GDM1 (cell line): Measurements from ENCODE around the gene MYO9B.

Experiments
- DNase-seq: peaks from one replicate; lab custom pipeline; 2025; lab: John Stamatoyannopoulos, UW

The MYO9B gene

DNA sequence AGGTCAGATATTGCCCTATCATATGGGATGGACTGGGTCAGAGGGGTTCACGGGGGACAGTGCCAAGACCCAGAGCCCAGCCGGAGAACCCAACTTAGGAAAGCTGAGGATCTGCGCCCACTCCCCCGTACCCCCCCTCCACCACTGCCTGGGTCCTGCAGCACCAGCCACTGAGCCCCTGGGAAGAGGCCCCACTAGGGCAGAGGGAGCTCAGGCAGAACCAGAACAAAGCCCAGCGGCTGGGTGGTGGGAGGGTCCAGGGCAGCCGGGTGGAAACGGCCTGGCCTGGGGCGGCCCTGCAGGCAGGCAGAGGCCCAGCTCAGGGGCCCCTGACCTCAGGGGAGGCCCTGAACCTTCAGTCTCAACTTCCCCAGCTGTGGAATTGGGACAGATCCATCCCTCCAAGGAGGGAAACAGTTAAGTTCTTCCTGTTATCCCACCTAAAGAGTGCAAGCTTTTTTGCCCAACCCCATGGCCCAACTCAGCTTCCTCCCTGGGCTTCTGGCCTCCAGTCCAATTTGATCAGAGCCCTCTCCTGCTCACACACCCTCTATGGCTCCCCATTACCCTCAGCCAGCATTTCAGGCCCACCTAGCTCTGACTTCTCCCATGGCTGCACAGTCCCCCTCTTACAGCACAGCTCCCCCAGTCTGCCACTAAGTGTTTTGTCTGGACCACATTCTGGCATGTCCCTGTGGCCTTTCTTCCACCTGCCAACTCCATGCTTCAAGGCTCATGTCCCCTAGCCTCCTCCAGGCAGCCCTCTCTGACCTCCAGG lies 167.0 kb downstream of the MYO9B start:
- DNase-seq = no peak

DNA sequence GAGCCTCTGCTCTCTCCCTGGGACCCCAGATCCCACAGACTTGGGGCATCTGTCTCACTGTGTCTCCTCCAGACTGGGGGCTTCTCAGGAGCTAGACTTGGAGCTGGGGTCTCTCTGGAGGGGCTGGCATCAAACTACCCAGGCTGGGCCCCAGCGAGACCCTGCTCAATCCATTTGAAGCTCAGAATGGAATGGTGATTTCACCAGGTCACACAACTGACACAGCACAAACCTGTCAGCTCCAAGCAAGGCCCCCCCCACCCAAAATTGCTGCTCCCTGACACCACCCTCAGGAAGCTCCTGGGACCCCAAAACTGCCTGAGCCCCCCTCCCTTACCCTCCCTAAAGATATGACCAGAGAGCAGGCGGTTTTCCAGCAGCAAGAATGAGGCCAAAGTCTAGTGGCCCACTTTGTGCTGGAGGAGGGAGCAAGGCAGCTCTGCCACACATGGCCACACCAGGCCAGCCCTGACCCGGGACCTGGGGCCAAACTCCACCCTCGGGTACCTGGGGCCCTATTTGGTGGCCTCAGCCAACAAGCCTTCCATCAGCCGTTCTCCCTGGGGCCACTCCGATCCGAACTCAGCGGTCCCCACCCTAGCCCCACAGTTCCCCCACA lies 167.7 kb downstream of the MYO9B start:
- DNase-seq = no peak

DNA sequence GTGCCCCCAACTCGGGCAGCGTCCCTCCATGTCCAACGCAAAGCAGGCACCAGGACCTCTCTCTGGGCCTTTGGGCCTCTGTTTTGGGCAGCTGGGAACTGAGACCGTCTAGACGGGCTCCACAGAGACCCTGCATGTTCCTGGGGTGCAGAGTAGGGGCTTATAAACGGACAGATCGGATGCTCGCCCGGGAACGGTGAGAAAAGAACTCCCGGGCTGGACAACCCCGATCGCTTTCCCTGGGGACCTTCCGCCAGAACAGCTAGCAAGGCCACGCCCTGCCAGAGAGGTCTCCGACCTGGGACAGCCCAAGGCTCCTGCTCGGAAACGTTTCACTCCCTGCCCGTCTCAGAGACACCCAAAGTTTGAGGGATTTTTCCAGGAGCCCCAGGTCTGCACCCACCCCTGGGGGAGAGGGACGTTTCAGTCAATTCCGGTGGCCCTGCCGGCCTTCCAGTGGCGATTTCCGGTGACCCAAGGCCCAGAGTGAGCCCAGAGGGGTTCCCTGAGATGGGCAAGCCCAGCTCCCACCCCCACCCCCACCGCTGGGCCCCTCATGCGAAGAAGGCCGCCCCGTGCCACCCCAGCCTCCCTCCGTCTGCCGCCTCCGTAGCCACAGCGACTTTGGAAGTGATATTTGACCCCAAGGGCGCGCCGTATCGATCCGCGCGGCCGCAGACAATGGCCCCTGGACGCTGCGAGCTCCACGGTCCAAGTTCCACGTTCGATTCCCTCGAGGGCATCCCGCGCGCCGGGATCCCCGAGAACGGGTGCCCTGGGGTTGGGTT lies 168.4 kb downstream of the MYO9B start:
- no peak for DNase-seq

DNA sequence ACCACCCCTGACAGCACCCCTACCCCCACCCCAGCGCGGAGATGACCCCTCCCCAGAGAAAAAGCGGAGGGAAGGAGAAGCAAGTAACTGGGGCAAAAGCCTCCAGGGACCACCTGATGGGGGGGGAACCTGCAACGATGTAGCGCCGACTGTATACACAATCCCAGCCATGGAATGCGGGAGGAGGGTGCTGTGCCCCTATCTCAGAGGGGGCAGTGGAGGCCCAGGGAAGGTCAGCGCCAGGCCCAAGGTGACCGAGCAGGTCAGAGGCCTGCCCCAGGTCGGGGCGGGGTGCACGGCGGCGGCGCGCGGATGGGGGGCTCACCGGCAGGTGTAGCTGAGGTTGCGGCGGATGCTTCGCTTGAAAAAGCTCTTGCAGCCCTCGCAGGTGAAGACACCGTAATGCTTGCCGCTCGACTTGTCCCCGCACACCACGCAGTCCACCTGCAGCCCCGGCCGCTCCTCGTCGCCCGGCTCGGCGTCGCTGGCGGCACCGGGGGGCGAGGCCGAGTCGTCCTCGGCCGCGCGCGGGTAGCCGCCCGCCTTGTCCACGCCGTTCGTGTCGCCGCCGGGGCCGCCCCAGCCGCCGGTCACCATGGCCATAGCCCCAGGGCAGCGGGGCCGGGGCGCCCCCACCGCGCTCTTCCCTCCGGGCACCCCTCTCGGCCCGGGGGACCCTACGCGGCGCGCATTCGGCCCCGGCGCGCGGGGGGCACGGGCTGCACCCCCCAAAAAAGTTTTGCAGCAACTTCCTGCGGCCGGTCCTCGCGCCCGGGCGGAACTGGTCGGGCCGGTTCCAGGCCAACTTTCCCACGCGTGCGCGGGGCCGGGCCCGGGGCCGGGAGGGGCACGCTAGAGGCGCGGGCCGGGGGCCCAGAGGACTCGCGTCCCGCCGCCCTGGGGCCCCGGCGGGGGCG lies 169.3 kb downstream of the MYO9B start:
- DNase-seq = no peak

DNA sequence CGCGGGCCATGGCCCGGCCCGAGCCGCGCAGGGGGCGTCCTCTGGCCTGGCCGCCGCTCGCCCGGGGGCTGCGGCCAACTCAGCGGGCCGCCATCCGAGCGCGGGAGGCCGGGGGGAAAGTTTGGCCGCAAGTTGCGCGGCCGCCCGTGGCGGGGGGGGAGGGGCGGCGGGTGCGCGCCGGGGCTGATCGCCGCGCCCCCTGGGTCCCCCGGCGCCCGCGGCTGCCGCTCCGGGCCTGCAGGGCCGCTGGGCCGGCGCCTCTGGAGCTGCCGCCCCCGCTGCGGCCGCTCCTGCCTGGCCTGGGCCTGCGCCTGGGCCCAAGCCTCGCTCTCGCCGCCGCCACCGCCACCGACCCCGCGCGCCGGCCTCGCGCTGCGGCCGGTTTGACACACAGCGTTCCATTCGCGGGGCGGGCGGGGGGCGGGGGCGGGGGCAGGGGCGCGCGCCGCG lies 170.0 kb downstream of the MYO9B start, which contains the start of gene NR2F6:
NR2F6 (minus strand) TSS at position 385 of the 450 bp plus-strand sequence. CDS start 699 bp downstream, outside the sequence.
- no peak for DNase-seq

DNA sequence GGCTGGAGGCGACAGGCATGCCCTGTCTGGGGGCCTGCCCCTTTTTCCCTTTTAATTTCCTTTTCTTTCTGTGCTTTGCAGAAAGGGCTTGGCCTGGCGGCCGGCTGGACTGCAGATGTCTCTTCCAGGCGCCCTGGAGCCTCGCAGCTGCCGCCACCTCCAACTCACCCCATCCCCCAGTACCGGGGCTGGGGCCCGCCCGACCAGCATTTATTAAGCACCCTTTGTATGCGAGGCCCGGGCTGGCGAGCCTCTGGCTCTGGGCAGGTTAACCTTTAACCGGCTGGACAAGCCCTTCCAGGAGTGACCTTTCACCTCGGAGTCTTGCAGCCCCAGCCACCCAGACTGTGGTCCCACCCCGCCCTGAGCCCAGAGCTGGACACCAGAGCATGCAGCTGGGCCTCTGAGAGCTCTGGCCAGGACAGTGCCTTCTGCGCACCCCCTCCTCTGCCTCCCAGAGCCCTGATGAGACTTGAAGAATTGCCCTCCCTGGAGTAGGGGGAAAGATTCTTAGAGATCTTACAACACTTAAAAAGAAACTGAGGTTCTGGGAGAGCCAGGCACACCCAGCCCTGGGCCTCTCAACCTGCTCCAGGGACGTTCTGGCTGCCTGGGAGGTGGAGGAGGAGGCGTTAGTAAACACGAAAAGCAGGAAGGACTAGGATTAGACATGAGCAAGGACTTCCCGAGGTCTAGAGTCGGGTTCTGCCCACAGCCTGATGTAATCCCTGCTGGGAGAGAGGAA lies 171.3 kb downstream of the MYO9B start:
- no peak for DNase-seq

DNA sequence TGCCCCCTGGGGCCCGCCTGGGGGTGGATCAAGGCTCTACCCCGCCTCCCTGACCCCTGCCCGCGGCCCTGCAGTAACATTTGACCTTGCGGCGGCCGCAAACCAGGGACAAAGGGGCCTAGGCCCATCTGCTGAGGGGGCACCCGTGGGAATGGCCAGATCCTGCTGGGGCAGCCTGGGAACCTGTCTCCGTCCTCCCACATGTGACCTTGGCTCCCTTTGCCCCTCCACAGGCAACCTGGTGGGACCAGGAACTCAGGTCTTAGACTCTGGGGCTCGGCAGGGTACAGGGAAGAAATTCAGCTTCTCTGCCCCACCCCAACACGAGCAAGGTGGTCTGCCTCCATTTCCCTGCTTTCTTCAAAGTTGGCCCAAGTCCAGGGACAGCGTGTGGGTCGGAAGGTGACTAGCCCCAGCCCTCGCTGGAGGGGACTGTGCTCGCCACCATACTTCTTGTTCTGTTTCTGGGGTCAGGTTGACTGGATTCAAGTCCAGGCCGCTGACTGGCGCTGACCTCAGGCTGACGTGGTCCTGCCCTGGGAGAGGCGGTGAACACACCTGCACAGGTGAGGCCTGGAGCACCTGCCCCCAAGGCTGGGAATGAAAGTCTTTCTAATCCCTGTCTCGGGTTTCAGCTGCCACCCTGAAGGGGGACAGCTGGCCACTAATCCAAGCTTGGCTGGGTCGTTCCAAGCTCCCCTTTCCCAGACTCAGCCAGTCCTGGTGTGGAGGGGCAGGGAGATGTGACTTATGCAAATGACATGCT lies 172.6 kb downstream of the MYO9B start:
- DNase-seq = no peak

DNA sequence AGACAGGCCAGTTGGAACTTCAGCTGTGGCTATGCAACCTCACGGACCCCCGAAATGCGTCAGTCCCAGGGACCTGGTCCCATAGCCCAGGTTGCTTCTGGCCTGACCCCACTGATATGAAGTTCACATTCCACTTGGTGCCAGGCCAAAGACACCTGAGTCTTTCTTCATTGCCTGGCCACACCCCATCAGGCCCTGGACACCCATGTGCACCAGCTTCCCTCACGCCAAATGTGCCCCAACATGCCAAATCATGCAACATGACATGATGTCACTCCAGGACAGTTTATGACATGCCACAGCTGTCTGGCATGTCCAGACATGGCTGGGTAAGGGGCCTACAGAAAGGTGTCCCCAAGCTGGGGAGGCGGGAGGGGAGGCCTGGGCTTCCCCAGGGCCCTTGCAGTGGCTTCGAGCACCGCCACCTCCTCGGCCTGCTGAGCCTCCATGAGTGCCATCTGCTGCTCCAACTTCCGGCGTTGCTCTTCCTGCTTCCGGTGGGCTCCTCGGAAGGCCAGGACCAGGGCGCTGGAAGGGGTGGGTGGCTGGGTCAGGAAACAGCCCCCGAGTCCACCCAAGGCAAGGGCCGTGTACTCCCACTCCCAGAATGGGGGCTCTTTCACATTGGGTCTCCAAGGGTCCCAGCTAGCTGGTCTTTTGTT lies 174.4 kb downstream of the MYO9B start:
- no peak for DNase-seq

DNA sequence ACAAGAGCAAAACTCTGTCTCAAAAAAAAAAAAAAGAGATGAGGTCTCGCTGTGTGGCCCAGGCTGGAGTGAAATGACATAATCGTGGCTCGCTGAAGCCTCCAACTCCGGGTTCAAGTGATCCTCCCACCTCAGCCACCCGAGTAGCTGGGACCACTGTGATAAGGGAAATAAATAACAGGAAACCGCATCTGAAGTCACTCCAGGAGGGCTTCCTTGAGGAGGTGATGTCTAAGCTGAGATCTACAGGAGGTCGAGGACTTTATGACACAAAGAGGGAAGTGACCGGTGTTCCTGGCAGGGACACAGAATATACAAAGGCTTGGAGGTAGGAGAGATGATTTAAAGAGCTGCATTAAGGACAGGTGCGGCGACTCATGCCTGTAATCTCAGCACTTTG lies 179.1 kb downstream of the MYO9B start:
- DNase-seq = no peak

DNA sequence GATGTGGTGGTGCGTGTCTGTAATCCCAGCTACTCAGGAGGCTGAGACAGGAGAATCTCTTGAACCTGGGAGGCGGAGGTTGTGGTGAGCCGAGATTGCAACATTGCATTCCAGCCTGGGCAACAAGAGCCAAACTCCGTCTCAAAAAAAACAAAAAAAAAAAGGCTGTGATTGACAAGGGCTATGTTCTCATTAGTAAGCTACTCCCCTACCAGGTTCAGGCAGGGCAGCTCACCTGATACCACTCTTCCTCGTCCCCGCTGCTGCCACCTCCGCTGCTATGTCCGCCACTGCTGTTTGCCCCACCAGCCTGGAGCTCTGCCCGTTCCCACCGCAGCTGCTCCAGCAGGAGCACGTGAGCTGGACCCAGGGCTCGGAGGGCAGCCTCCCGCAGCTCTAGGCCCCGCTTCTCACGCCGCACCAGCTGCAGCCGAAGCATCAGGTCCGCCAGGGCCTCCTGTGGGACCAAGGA lies 179.6 kb downstream of the MYO9B start:
- no peak for DNase-seq

DNA sequence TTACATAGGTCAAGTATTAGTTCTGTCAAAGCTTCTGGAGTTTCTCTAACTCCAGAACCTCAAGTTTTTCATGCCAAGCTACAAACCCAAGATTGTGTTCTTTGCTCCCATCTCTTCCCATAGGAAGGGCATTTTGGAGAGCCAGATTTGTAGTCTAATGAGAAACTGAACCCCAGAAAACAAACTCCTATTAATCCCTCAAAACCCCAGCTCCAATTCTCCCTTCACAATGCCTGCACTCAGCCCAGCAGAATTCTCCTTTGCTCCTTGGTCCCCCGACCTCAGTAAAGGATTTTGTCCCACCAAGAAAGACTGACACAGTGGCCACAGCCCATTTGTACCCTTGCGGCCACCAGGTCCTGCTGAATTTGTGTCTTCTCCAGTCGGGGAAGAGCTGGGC lies 180.6 kb downstream of the MYO9B start:
- DNase-seq = no peak

DNA sequence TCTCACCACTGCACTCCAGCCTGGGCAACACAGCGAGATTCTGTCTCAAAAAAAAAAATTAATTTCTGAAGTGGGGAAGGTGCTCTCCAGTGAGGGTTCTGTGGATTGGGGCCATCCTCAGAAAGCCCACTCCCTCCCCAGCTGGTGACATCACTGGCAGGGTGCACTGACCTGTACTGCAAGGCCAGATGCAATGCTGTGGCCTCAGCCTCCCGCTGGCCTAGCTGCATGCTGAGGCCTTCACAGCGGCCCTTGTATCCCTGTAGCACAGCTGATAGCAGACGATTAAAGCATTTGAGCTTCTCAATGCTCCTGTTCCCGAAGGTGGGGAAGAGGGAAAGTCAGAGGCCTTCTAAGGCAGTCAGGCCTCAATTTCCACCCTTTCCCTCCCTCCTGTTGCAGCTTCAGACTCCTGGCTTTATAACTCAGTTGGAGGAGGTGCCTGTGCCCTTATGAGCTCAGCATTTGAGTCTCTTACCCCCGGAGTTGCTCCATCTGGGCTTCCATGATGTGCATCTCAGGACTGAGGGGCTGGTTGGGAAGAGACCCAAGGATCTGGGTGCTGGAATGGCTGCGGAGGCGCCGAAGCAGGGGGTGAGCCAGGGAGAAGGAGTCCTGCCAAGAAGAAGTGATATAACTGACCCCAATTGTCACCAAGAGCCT lies 183.7 kb downstream of the MYO9B start:
- no peak for DNase-seq

DNA sequence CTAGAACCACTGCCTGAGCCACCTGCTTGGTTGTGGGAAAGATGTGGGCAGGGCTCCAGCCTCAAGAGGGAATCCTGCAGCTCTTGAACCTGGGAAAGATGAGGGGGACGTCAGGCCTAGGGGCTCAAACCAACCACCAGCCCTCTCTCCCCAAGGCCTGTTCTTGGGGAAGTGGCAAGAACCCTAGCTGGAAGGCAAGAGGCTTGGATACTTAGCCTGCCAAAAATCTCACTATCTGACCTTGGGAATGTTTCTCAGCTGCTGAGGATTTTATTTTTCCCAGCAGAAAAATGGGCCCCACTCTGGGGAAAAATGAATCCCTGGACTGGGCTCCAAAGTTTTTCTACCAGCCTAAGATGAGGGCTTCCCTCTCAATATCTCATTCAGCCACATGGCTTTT lies 184.4 kb downstream of the MYO9B start:
- DNase-seq = no peak

DNA sequence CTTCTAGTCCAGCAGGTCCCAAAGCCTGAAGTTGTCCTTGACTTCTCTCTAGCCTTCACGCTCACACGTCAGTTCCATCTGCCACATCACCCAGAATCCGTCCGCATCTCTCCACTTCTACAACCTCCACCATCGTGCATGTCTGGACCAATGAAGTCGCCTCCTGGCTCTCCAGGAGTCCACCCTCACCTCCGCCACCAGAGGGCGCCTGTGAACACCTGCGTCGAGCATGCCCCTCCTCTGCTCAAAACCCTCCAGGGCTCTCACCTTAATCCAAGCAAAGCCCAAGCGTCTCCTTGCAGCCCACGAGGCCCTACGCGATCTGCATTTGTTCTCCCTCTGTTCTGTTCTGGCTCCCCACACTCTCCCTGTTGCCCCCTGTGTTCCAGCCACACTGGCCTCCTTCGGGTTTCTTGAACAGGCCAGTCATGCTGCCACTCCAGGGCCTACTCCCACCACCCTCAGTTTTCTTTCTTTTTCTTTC lies 185.3 kb downstream of the MYO9B start:
- DNase-seq = peak; percentile 75

DNA sequence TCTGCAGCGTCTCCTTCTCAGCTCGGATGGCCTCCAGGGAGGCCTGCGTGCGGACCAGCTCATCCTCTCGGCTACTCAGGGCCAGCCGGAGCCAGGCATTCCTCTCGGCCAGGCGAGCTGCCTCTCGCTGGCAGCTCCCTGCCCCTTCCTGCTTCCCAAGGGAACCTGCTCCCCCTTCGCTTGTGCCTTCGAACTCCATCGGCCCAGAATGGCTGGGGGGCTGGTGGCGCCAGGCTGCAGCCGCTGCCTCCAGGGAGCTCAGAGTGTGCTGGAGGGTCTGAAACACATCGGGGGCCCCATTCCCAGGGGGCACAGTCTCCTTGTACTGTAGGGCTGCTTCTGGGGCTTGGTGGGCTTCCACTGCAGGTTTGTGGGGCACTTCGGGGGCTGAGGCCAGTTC lies 187.0 kb downstream of the MYO9B start:
- no peak for DNase-seq
